ENCODE measurements around the gene CD19. TPM values are rescaled to one million over a fixed set of nuclear protein-coding genes. Genes with fewer than 3 reads are reported as not detected.
"Not testable (repeated sequence)": the region's sequence is repeated elsewhere in the genome, so short reads cannot be mapped to it uniquely, and the experiment has no call there.

The CD19 gene
- polyA plus RNA-seq, 1 donor: 0.65 TPM

GRCh38 chr16:28905800-28906372, 25.9 kb upstream of the CD19 start:
- DNase-seq (ENCODE audit: low read depth): no peak

- no peak for DNase-seq (ENCODE audit: low read depth)
Observed at GRCh38 chr16:28910086-28911031, 21.4 kb upstream of the CD19 start.

- no peak for DNase-seq (ENCODE audit: low read depth)
Observed at GRCh38 chr16:28912558-28912957, 19.2 kb upstream of the CD19 start.

- no peak for DNase-seq (ENCODE audit: low read depth)
Observed at GRCh38 chr16:28913946-28914724, 17.6 kb upstream of the CD19 start.

GRCh38 chr16:28915181-28915580, 16.6 kb upstream of the CD19 start:
- no peak for DNase-seq (ENCODE audit: low read depth)

- no peak for DNase-seq (ENCODE audit: low read depth)
Observed at GRCh38 chr16:28917095-28917494, 14.7 kb upstream of the CD19 start.

GRCh38 chr16:28918698-28919097, 13.1 kb upstream of the CD19 start:
- no peak for DNase-seq (ENCODE audit: low read depth)

- no peak for DNase-seq (ENCODE audit: low read depth)
Observed at GRCh38 chr16:28923231-28923587, 8.6 kb upstream of the CD19 start.

GRCh38 chr16:28923652-28924398, 7.9 kb upstream of the CD19 start:
- DNase-seq (ENCODE audit: low read depth): no peak

- no peak for DNase-seq (ENCODE audit: low read depth)
Observed at GRCh38 chr16:28924399-28924761, 7.4 kb upstream of the CD19 start.

GRCh38 chr16:28924762-28925385, 6.9 kb upstream of the CD19 start, which contains the start of gene RABEP2:
RABEP2 (minus strand) TSS chr16:28925238; CDS start chr16:28925163, 75 bp downstream.
- peak; percentile 67 for DNase-seq (ENCODE audit: low read depth)

- DNase-seq (ENCODE audit: low read depth): peak; percentile 69
Observed at GRCh38 chr16:28925386-28926228, 6.2 kb upstream of the CD19 start.

GRCh38 chr16:28926284-28926683, 5.5 kb upstream of the CD19 start:
- not testable (repeated sequence) for DNase-seq (ENCODE audit: low read depth)

- DNase-seq (ENCODE audit: low read depth): no peak
Observed at GRCh38 chr16:28927815-28928214, 4.0 kb upstream of the CD19 start.

GRCh38 chr16:28930203-28930602, 1.6 kb upstream of the CD19 start:
- DNase-seq (ENCODE audit: low read depth): no peak

- no peak for DNase-seq (ENCODE audit: low read depth)
Observed at GRCh38 chr16:28930652-28931051, 1.1 kb upstream of the CD19 start.

GRCh38 chr16:28932339-28933141, 769 bp downstream of the CD19 start:
- DNase-seq (ENCODE audit: low read depth): no peak

- no peak for DNase-seq (ENCODE audit: low read depth)
Observed at GRCh38 chr16:28933171-28933570, 1.4 kb downstream of the CD19 start.

GRCh38 chr16:28935346-28935745, 3.6 kb downstream of the CD19 start:
- DNase-seq (ENCODE audit: low read depth): no peak

Measured in forelimb muscle (tissue), 1 donor.